Osteoblast (primary cell): Measurements from ENCODE around the gene BSG. TPM values are rescaled to one million over a fixed set of nuclear protein-coding genes. Genes with fewer than 3 reads are reported as not detected.
A peak's percentile ranks its signal among the peaks of the same experiment; 100 is the strongest.

Experiments used
- DNase-seq: peaks from one replicate; pipeline ENCODE4 v3.0.0; 2011; ENCODE audit warnings: low spot score, mixed read lengths; ENCODE audit not compliant: insufficient read length; ENCODE audit errors: missing footprints
- H2AFZ ChIP-seq: 2 replicates; pipeline ENCODE4 v1.6.0; 2011; ENCODE audit warnings: mild to moderate bottlenecking, low read length
- H3K27ac ChIP-seq: 2 replicates; pipeline ENCODE4 v1.5.1; 2011; ENCODE audit warnings: mild to moderate bottlenecking, low read depth, low read length, moderate library complexity
- H3K27me3 ChIP-seq: 2 replicates; pipeline ENCODE4 v1.6.0; 2012; ENCODE audit warnings: mild to moderate bottlenecking, control low read depth, inconsistent platforms, low read length, moderate library complexity; ENCODE audit not compliant: insufficient read depth
- H3K36me3 ChIP-seq: 2 replicates; pipeline ENCODE4 v1.5.1; 2011; ENCODE audit warnings: mild to moderate bottlenecking, low read length, control low read depth, moderate library complexity; ENCODE audit not compliant: insufficient read depth
- H3K4me1 ChIP-seq: 2 replicates; pipeline ENCODE4 v1.5.1; 2011; ENCODE audit warnings: mild to moderate bottlenecking, low read length, control low read depth, moderate library complexity; ENCODE audit not compliant: insufficient read depth
- H3K4me2 ChIP-seq: 2 replicates; pipeline ENCODE4 v1.6.0; 2011; ENCODE audit warnings: mild to moderate bottlenecking, low read length; ENCODE audit not compliant: insufficient read depth
- H3K4me3 ChIP-seq: fragments of 200-600 bp; sonication (generic); 3 replicates; pipeline ENCODE4 v1.5.1; 2012; ENCODE audit warnings: mild to moderate bottlenecking, low read length, inconsistent platforms; ENCODE audit not compliant: insufficient read depth
- H3K79me2 ChIP-seq: 2 replicates; pipeline ENCODE4 v1.6.0; 2012; ENCODE audit warnings: mild to moderate bottlenecking, low read length, control low read depth, inconsistent platforms; ENCODE audit not compliant: insufficient read depth
- H3K9me3 ChIP-seq: 2 replicates; pipeline ENCODE4 v1.5.1; 2011; ENCODE audit warnings: low read depth, low read length, control low read depth
- H4K20me1 ChIP-seq: 2 replicates; pipeline ENCODE4 v1.6.0; 2012; ENCODE audit warnings: mild to moderate bottlenecking, low read length, control low read depth; ENCODE audit not compliant: insufficient read depth
- CTCF ChIP-seq: IDR thresholded peaks from 2 replicates; pipeline ENCODE4 v1.5.1; 2011; ENCODE audit warnings: mild to moderate bottlenecking, low read depth, low read length, moderate library complexity; ENCODE audit errors: extremely low read depth
- total RNA-seq: library from RNA; depleted of rRNA; stranded (reverse); fragments of >200 nt; gene quantifications from 2 replicates; pipeline ENCODE4 v1.2.3, GENCODE V29; 2012

Gene BSG
- total RNA-seq, 1 donor = 273 TPM

GRCh38 chr19:581399-582111 lies 9.2 kb downstream of the BSG start:
- Histone ChIP-seq H3K27me3 (no peaks in the 10 kb centered on the region), H2AFZ (no peak overlapping the region), H3K4me1 (peaks cover 22% of the 10 kb centered on the region), H4K20me1 (peaks cover 73% of the 10 kb centered on the region), H3K79me2 (peaks cover 52% of the 10 kb centered on the region), H3K27ac (no peak overlapping the region), H3K4me3 (no peak overlapping the region), H3K4me2 (no peak overlapping the region), H3K9me3 (no peaks in the 10 kb centered on the region), H3K36me3 (peaks cover 13% of the 10 kb centered on the region)
- no peak for DNase-seq
- no peak for TF ChIP-seq CTCF

GRCh38 chr19:582497-583197 lies 10.3 kb downstream of the BSG start:
- peaks cover 13% of the 10 kb centered on the region for H3K36me3 ChIP-seq

DNA sequence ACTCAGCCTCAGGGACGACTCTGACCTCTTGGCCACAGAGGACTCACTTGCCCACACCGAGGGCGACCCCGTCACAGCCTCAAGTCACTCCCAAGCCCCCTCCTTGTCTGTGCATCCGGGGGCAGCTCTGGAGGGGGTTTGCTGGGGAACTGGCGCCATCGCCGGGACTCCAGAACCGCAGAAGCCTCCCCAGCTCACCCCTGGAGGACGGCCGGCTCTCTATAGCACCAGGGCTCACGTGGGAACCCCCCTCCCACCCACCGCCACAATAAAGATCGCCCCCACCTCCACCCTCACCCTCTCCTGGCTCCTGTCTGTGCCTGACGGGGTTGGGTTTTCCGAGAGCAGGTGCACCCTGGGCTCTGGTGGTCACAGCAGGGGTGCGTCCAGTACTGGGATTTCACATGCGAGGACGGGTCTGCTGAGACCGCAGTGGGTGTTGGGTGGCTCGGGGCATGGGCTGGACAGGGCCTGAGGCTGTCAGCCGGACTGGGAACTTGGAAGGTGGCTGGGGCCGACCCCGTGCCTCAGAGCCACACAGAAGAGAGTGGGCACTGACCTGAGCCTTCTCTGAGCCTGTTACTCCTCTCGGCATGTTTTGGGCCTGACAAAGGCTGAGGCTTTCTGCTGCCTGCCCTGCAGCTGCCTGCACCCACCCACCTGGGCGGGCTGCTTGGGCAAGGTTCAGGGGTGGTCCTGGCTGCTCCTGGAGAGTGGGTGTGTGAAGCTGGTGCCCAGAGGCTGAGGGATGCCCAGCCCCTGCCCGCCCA lies 11.0 kb downstream of the BSG start:
- Histone ChIP-seq H2AFZ (no peak overlapping the region), H3K4me1 (peaks cover 29% of the 10 kb centered on the region), H3K79me2 (peaks cover 34% of the 10 kb centered on the region), H3K27ac (peak overlapping the region; percentile 39), H3K36me3 (peaks cover 13% of the 10 kb centered on the region), H3K4me3 (no peak overlapping the region), H3K27me3 (peaks cover 2% of the 10 kb centered on the region), H4K20me1 (peaks cover 55% of the 10 kb centered on the region), H3K4me2 (no peak overlapping the region), H3K9me3 (no peaks in the 10 kb centered on the region)
- TF ChIP-seq CTCF = no peak
- DNase-seq = peak; percentile 88

More at GRCh38 chr19:582497-583197, 10.3 kb downstream of the BSG start:
- H4K20me1 ChIP-seq = peaks cover 62% of the 10 kb centered on the region
- no peak overlapping the region for H3K4me2 ChIP-seq
- no peak overlapping the region for H3K4me3 ChIP-seq
- no peak overlapping the region for H2AFZ ChIP-seq
- H3K27ac ChIP-seq = peak overlapping the region; percentile 39
- peaks cover 22% of the 10 kb centered on the region for H3K4me1 ChIP-seq
- H3K27me3 ChIP-seq = no peaks in the 10 kb centered on the region
- H3K79me2 ChIP-seq = peaks cover 41% of the 10 kb centered on the region
- peak; percentile 99 for DNase-seq
- no peak for TF ChIP-seq CTCF
- no peaks in the 10 kb centered on the region for H3K9me3 ChIP-seq

- peaks cover 13% of the 10 kb centered on the region for H3K36me3 ChIP-seq
- TF ChIP-seq CTCF = no peak
- H3K4me1 ChIP-seq = peaks cover 34% of the 10 kb centered on the region
- H4K20me1 ChIP-seq = peaks cover 53% of the 10 kb centered on the region
- H2AFZ ChIP-seq = no peak overlapping the region
- no peaks in the 10 kb centered on the region for H3K9me3 ChIP-seq
- H3K4me2 ChIP-seq = no peak overlapping the region
- H3K27ac ChIP-seq = no peak overlapping the region
- H3K27me3 ChIP-seq = peaks cover 7% of the 10 kb centered on the region
- DNase-seq = no peak
- no peak overlapping the region for H3K4me3 ChIP-seq
- H3K79me2 ChIP-seq = peaks cover 29% of the 10 kb centered on the region
Measured at GRCh38 chr19:583968-584239, 11.5 kb downstream of the BSG start.
